IMR-90 (cell line): Measurements from ENCODE around the gene PEX6. TPM values are rescaled to one million over a fixed set of nuclear protein-coding genes. Genes with fewer than 3 reads are reported as not detected.

ENCODE experiments used
- ATAC-seq: fragments of 200-7000 bp; cut with Tn5 transposase; 2 replicates; pipeline ENCODE4 v1.9.1; 2020; ENCODE audit warnings: low read depth, mild to moderate bottlenecking, moderate library complexity
- BruUV-seq: library from RNA; stranded (reverse); fragments of 400-500 nt; replicated peaks from 2 replicates; lab custom pipeline; 2021; lab: Mats Ljungman, UMichigan
- CTCF ChIA-PET: fragments of 300-600 bp; formaldehyde crosslinking; extraction: SDS; loops from one replicate; lab custom pipeline; 2021; ENCODE audit warnings: antibody characterized with exemption; lab: Yijun Ruan, JAX
- POLR2A ChIA-PET: fragments of 300-600 bp; sonication (Branson Sonifier 250); formaldehyde crosslinking; loops from one replicate; lab custom pipeline; 2022; ENCODE audit warnings: antibody characterized with exemption; ENCODE audit not compliant: unreplicated experiment; lab: Charles Lee
- DNase-seq: peaks from one replicate; pipeline ENCODE4 v3.0.0; 2013
- H2AFZ ChIP-seq: replicated peaks from 2 replicates; pipeline ENCODE3; 2013; ENCODE audit warnings: low read length, mild to moderate bottlenecking; ENCODE audit not compliant: poor library complexity
- H2AK5ac ChIP-seq: 2 replicates; pipeline ENCODE4 v1.6.1; 2013; ENCODE audit warnings: low read depth, low read length, inconsistent platforms
- H2AK9ac ChIP-seq: replicated peaks from 2 replicates; pipeline ENCODE3; 2013; ENCODE audit warnings: mild to moderate bottlenecking, low read depth, low read length, moderate library complexity; ENCODE audit not compliant: poor library complexity
- H2BK120ac ChIP-seq: 2 replicates; pipeline ENCODE4 v1.6.1; 2013; ENCODE audit warnings: low read depth, low read length, inconsistent platforms
- H2BK15ac ChIP-seq: 3 replicates; pipeline ENCODE4 v1.6.1; 2013; ENCODE audit warnings: low read depth, low read length, inconsistent platforms
- H2BK20ac ChIP-seq: 2 replicates; pipeline ENCODE4 v1.6.1; 2013; ENCODE audit warnings: low read depth, mild to moderate bottlenecking, inconsistent platforms, low read length, moderate library complexity
- H2BK5ac ChIP-seq: 2 replicates; pipeline ENCODE4 v1.6.1; 2013; ENCODE audit warnings: mild to moderate bottlenecking, low read depth, low read length, inconsistent platforms; ENCODE audit not compliant: poor library complexity, severe bottlenecking
- H3K14ac ChIP-seq: replicated peaks from 2 replicates; pipeline ENCODE4 v1.6.1; 2013; ENCODE audit warnings: low read depth, low read length, inconsistent platforms
- H3K18ac ChIP-seq: 2 replicates; pipeline ENCODE4 v1.6.1; 2013; ENCODE audit warnings: low read depth, low read length, control low read depth
- H3K23ac ChIP-seq: 2 replicates; pipeline ENCODE4 v1.6.1; 2013; ENCODE audit warnings: low read depth, low read length, inconsistent platforms
- H3K27ac ChIP-seq: 2 replicates; pipeline ENCODE4 v1.5.1; 2013; ENCODE audit warnings: mild to moderate bottlenecking, control low read depth, low read length; ENCODE audit not compliant: insufficient read depth
- H3K27me3 ChIP-seq: 2 replicates; pipeline ENCODE4 v1.6.1; 2013; ENCODE audit warnings: low read length; ENCODE audit not compliant: control insufficient read depth, insufficient read depth
- H3K36me3 ChIP-seq: 2 replicates; pipeline ENCODE4 v1.6.1; 2013; ENCODE audit warnings: low read length, mixed read lengths; ENCODE audit not compliant: control insufficient read depth, insufficient read depth
- H3K4ac ChIP-seq: 2 replicates; pipeline ENCODE4 v1.6.1; 2013; ENCODE audit warnings: low read depth, low read length, inconsistent platforms
- H3K4me1 ChIP-seq: 2 replicates; pipeline ENCODE4 v1.6.1; 2013; ENCODE audit warnings: low read length, mixed read lengths; ENCODE audit not compliant: control insufficient read depth, insufficient read depth
- H3K4me2 ChIP-seq: 2 replicates; pipeline ENCODE4 v1.6.1; 2013; ENCODE audit warnings: low read depth, mild to moderate bottlenecking, control low read depth, low read length, moderate library complexity
- H3K4me3 ChIP-seq: 2 replicates; pipeline ENCODE4 v1.5.1; 2013; ENCODE audit warnings: low read depth, mild to moderate bottlenecking, control low read depth, low read length, moderate library complexity; ENCODE audit not compliant: insufficient read depth
- H3K56ac ChIP-seq: 2 replicates; pipeline ENCODE4 v1.6.1; 2013; ENCODE audit warnings: low read length, inconsistent platforms; ENCODE audit not compliant: insufficient read depth; ENCODE audit errors: extremely low read depth
- H3K79me1 ChIP-seq, 2 experiments: 2 replicates each; pipeline ENCODE4 v1.6.1; 2013; ENCODE audit warnings: low read length in 2 of 2, inconsistent platforms in 1 of 2, low read depth in 1 of 2
- H3K9ac ChIP-seq: 2 replicates; pipeline ENCODE4 v1.6.1; 2013; ENCODE audit warnings: low read depth, low read length, control low read depth
- H3K9me1 ChIP-seq: 2 replicates; pipeline ENCODE4 v1.6.1; 2013; ENCODE audit warnings: low read length, inconsistent platforms; ENCODE audit not compliant: insufficient read depth
- H3K9me3 ChIP-seq: 2 replicates; pipeline ENCODE4 v1.6.1; 2013; ENCODE audit warnings: low read length; ENCODE audit not compliant: control insufficient read depth, insufficient read depth
- H4K20me1 ChIP-seq: 2 replicates; pipeline ENCODE4 v1.6.1; 2013; ENCODE audit warnings: low read length, inconsistent platforms; ENCODE audit not compliant: insufficient read depth
- H4K5ac ChIP-seq: 2 replicates; pipeline ENCODE4 v1.6.1; 2013; ENCODE audit warnings: mild to moderate bottlenecking, low read depth, low read length, control low read depth
- H4K8ac ChIP-seq, 2 experiments: 2 replicates each; pipeline ENCODE4 v1.6.1; 2013; ENCODE audit warnings: low read depth in 2 of 2, low read length in 2 of 2, control low read depth in 1 of 2, inconsistent platforms in 1 of 2
- H4K91ac ChIP-seq: 2 replicates; pipeline ENCODE4 v1.6.1; 2013; ENCODE audit warnings: low read depth, low read length, inconsistent platforms; ENCODE audit not compliant: insufficient read depth
- BHLHE40 ChIP-seq: fragments of 150-350 bp; IDR thresholded peaks from 2 replicates; pipeline ENCODE4 v1.6.1; 2016; ENCODE audit warnings: mild to moderate bottlenecking, low read depth, low read length
- CEBPB ChIP-seq: IDR thresholded peaks from 2 replicates; pipeline ENCODE4 v1.6.1; 2012; ENCODE audit warnings: low read depth, low read length, improper control_type of control experiment
- CHD1 ChIP-seq: IDR thresholded peaks from 2 replicates; pipeline ENCODE4 v1.6.1; 2012; ENCODE audit warnings: low read depth, low read length, improper control_type of control experiment
- MAZ ChIP-seq: IDR thresholded peaks from 2 replicates; pipeline ENCODE4 v1.6.1; 2012; ENCODE audit warnings: low read depth, mild to moderate bottlenecking, low read length, improper control_type of control experiment, moderate library complexity, borderline replicate concordance
- MXI1 ChIP-seq: IDR thresholded peaks from 2 replicates; pipeline ENCODE4 v1.6.1; 2012; ENCODE audit warnings: low read depth, mild to moderate bottlenecking, low read length, moderate library complexity, borderline replicate concordance
- RAD21 ChIP-seq: IDR thresholded peaks from 2 replicates; pipeline ENCODE4 v1.6.1; 2012; ENCODE audit warnings: low read length, improper control_type of control experiment
- SMC3 ChIP-seq: fragments of 150-350 bp; IDR thresholded peaks from 2 replicates; pipeline ENCODE4 v1.6.1; 2016; ENCODE audit warnings: low read depth, mild to moderate bottlenecking, antibody characterized with exemption, low read length, moderate library complexity
- WGBS, 2 experiments: methylation state at CpG; one replicate each; pipeline versions ENCODE4 v1.1.5 to v1.1.7; 2013; ENCODE audit warnings: missing lambda C conversion rate in 2 of 2; ENCODE audit not compliant: insufficient read length in 1 of 2; ENCODE audit errors: extremely low coverage in 2 of 2; 5-methylcytosine and 5-hydroxymethylcytosine counted together
- dilution Hi-C: fragments of 300-500 bp; cut with HindIII; formaldehyde crosslinking; loops from one replicate; pipeline ENCODE4 v1.14.3; 2018; ENCODE audit warnings: low sequenced_read_pairs; ENCODE audit not compliant: unreplicated experiment
- in situ Hi-C: fragments of 300-500 bp; cut with MboI; formaldehyde crosslinking; loops from 3 replicates; pipeline ENCODE4 v1.14.3; 2019; ENCODE audit warnings: low sequenced_read_pairs, inconsistent platforms, mixed read lengths
- intact Hi-C: fragments of 100-400 bp; cut with micrococcal nuclease; formaldehyde crosslinking; loops from 2 replicates; pipeline ENCODE4 v1.10.0; 2022
- polyA plus RNA-seq, 3 experiments: library from polyadenylated mRNA; depleted of rRNA; stranded (reverse); fragments of >200 nt; gene quantifications; 2 replicates each; pipeline ENCODE4 v1.2.3, GENCODE V29; 2012; ENCODE audit warnings: low replicate concordance in 1 of 3
- total RNA-seq: library from RNA; depleted of rRNA; stranded (reverse); fragments of >200 nt; gene quantifications from 2 replicates; pipeline ENCODE4 v1.2.3, GENCODE V29; 2012

PEX6 gene
- total and polyA plus RNA-seq, 2 of the 4 experiments (the other 2 are of a cell fraction), result 10.4 to 10.6 TPM

- WGBS, 2 experiments, result 100% methylated on average over 1 of the region's 4 CpGs; no CpG with 5 or more reads in 1 of the 2 experiments
- dilution Hi-C loops (no loop called here), in situ Hi-C loops (no loop called here), intact Hi-C loops (no loop called here)
- no peak overlapping the region for H3K56ac ChIP-seq
- no peak overlapping the region for H3K4me2 ChIP-seq
- no peak overlapping the region for H3K9ac ChIP-seq
- H4K91ac ChIP-seq, result no peak overlapping the region
- no peaks in the 10 kb centered on the region for H3K4me1 ChIP-seq
- H2AFZ ChIP-seq, result no peak overlapping the region
- H4K20me1 ChIP-seq, result no peaks in the 10 kb centered on the region
- no peak overlapping the region for H3K14ac ChIP-seq
- ChIA-PET CTCF (no interaction called here), POLR2A (no interaction called here)
- no peak overlapping the region for H4K5ac ChIP-seq
- no peak overlapping the region for H3K4ac ChIP-seq
- H3K9me1 ChIP-seq, result no peaks in the 10 kb centered on the region
- H3K27me3 ChIP-seq, result no peaks in the 10 kb centered on the region
- H3K18ac ChIP-seq, result no peak overlapping the region
- no peak overlapping the region for H2AK5ac ChIP-seq
- no peak overlapping the region for H2BK120ac ChIP-seq
- no peak overlapping the region for H3K23ac ChIP-seq
- no peak overlapping the region for H3K4me3 ChIP-seq
- no peaks in the 10 kb centered on the region for H3K36me3 ChIP-seq
- H4K8ac ChIP-seq, result no peak overlapping the region
- no peak overlapping the region for H3K27ac ChIP-seq
- H3K79me1 ChIP-seq, result no peaks in the 10 kb centered on the region
- no peak overlapping the region for H2BK15ac ChIP-seq
- H3K9me3 ChIP-seq, result no peaks in the 10 kb centered on the region
- TF ChIP-seq MXI1 (no peak), CEBPB (no peak), MAZ (no peak), SMC3 (no peak), BHLHE40 (no peak), RAD21 (no peak), CHD1 (no peak)
- DNase-seq (no peak), ATAC-seq (no peak)
- H2BK5ac ChIP-seq, result no peak overlapping the region
- no peak overlapping the region for H2BK20ac ChIP-seq
- no TSS peak for BruUV-seq
- no peak overlapping the region for H2AK9ac ChIP-seq
Observed at GRCh38 chr6:42952389-42952788, 26.6 kb downstream of the PEX6 start.
